ENCODE measurements around the gene AP1S2. TPM values are rescaled to one million over a fixed set of nuclear protein-coding genes. Genes with fewer than 3 reads are reported as not detected.
"Not testable (repeated sequence)": the region's sequence is repeated elsewhere in the genome, so short reads cannot be mapped to it uniquely, and the experiment has no call there.

AP1S2 gene
- total RNA-seq, 1 experiment from 2014 or later, result 160 TPM

DNA sequence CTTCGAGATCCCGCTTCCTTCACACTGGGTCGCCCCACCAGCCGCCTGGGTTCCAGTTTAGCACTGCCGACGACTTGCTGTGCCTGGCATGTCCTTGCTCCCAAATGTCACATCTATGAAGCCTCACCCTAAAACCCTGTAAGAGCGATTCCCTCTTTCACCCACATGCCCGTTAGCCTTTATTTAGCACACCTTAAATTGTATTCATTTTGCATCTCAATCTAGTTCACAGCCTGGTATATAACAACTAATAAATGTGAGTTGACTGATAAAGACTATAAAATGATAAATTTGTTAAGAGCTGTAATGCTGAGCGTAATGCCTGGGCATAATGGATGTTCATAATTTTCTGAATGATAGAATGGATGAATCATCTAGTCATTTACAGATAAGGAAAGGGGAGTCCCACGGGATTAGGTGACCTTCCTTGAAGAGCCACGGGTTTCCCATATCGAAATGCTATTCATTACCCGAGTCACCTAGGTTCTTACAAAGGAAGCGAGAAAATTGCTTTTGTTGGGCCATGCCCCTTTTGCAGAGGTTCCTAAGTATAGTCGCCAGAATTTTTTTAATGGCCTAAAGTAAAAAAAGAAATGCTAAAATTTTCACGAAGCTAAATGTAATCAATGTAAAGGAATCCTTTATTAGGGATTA, 1.1 kb upstream of the AP1S2 start:
- DNase-seq (ENCODE audit: low read depth), result no peak

DNA sequence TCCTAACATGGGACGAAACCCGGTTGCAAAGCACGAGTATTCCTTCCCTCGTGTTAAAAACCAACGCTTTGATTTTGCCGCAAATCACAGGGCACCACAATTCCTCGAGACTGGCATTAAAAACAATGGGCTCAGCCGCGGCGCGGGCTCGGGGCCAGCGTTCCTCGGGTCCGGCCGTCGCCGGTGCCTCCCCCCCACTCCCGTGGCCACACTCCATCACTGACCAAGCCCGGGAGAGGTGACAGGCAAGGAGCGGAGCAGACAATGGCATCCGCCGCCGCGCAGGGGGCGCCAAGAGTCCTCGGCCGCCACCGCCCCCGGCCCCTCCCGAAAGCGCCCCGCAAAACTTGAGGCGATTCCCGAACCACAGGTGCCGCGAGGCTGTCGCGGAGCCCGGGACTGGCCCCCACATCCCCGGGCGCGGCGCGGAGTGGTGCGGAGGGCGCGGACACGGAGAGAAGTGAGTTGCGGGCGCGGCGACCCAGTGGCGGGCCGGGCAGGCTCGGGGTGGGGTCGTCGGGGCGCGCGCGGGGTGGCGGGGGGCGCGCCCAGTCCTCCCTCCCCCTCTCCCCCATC, 445 bp downstream of the AP1S2 start:
- peak; percentile 47 for DNase-seq (ENCODE audit: low read depth)

DNA sequence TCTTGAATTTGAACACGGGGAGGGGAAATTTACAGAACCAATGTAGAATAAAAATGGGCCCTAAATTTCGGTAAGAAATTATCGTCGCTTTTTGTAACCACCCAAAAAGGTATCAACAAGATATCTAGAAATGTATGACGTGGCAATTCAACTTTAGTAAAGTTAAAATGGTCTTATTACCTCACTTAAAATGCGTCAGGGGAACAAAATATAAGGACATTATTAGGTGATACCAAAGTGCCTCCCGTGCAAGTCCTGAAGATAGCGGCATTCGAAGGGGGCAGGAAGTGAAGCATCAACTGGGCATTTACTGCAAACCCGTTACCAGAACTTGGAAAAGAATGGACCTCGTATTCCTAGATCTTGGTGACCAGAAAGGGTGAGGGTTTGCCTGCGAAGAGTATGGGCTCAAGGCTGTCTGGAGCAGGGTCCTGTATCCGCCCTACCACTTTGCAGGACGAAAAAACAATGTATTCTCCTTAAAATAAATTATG, 980 bp downstream of the AP1S2 start:
- DNase-seq (ENCODE audit: low read depth), result peak; percentile 22

DNA sequence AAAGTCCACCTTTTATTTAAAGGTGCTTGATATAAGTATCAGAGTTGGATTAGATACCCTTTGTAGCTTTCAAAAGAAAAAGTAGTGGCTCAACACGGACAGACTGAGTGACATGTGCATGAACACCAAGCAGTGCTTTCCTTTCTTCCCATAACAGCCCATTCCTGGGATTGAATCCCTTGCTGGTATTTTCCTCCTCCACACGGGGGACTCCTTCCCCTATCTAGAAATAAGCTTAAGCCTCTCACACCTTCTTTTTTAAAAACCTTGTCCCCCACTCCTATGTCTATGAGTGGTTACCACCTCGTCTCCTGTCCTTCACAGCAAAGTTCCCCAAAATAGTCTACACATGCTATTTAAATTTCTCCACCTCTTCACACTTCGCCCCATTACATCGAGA, 5.1 kb downstream of the AP1S2 start:
- no peak for DNase-seq (ENCODE audit: low read depth)

DNA sequence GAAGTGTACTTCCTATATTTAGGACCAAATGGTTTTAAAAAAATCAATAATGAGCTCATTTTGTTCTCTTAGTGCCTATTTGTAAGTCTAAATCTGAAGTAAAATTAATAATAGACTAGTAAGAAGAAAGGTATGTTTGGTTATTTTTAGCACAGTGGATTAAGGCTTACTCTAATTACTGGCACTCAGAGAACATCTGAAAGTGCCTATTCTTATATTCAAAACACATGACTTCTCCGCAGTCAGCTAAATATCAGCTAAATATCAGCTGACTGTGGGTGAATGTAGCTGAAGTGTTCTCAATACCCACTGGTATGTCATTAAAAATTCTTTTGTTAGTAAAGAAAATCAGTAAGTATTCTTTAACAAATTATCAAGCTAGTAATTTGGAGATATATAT, 6.0 kb downstream of the AP1S2 start:
- no peak for DNase-seq (ENCODE audit: low read depth)

DNA sequence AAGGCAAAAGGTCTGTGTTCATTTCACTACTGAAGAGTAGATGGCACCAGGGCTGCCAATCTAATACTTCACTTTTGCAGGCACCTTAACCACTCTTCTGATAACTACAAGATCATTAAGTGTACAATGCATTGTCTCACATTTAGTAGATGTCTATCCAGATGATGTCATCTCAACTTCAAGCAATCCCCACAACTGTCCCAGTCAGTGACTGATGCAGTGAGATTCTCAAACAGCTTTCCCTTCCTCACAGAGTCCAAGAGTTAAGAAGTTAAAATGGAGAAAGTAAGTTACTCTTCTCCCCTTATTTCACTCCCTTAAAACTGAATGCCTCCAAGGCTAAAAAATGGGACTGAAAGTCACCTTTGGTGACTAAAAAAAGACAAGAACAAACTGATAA, 10.7 kb downstream of the AP1S2 start:
- DNase-seq (ENCODE audit: low read depth), result no peak

DNA sequence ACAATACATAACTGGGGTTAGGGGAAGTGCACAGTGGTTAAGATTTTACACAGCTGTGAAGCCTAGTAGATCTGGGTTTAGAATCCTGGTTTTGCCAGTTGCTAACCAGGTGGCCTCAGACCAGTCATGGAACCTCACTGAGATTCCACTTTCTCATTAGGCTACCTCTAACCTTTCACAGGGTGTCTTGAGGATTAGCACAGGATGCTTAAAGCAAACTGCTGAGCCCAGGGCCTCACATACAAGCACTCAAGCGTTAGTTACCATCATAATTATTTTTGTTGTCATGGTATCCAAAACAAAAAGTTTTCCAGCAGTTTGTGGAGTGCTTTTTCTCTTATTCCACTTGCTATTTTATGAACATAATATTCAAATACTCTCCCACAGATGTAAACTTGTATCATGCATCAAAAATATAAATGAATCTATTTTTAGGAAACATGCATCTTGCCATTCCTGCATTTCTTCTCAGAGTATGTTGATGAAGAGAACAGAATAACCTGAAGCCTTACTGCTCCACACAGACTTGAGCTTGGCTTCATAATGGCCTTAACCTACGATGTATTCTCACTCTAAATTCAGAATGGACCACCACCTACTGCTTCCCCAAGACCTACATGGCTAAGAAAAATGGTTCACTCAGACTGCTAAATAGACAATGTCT, 12.6 kb downstream of the AP1S2 start:
- DNase-seq (ENCODE audit: low read depth), result no peak

DNA sequence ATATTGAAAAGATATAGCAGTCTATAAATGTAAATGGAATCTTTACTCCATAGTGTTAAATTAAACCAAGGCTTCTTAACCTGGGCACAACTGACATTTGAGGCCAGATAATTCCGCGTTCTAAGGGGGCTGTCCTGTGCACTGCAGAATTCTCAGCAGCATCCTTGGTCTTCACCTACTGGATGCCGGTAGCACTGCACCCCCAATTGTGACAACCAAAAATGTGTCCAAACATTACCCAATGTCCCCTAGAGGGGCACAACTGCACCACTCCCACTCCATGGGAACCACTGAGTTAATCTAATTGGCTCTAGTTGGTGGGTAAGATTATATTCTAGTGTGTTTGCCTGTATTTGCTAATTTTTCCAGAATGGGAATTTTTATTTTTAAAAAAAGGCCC, 16.6 kb downstream of the AP1S2 start:
- no peak for DNase-seq (ENCODE audit: low read depth)

DNA sequence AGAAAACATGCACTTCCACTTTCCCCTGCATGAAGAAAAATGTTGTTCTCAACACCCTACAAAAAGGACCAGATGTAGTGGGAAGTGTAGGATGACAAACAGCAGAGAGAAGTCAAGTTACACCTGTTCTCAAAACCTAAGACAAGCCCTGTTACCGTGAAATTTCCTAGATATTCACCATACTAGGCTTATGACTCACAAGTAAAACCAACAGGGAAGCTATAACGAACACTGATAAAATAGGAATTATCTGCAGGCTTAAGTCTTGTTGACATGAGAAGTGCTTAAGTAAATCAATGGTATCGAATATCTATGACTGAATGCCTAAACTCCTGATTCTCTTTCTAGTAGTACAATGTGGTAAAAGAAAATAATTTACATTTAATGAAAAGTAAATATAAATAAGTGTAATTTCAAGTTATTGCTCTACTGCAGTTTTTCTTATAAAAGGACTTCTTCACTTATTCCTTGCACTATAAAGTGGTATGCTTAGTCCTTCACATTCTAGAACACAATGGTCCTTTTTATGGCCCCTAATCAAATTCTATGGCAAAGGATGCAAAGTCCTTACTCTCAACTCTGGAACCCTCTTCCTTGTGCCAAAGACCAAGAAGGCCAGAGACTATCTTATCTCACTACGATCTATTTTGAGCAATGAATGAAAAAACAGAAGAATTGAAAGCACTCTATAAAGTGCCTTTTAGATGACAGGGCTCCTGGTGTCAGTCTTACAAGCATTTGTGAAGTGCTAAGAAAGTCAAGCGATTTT, 19.6 kb downstream of the AP1S2 start:
- no peak for DNase-seq (ENCODE audit: low read depth)

DNA sequence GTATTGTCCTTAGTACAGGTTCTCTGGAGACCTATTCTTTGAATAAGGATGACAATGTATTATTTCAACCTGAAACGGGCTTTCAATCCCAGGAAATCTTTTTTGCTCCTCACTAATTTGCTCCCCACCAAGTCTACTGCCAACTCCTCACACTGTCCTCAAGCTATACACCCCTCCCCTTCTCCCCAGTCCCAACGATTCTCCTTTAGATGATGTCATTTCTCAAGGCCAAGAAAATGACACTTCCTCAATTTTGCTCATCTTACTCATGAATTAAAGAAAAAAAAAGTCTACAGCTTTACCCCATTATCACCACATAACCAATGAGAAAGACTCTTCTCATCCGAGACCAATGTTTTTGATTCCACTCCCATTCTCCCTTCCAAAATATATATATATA, 20.6 kb downstream of the AP1S2 start:
- DNase-seq (ENCODE audit: low read depth), result no peak

DNA sequence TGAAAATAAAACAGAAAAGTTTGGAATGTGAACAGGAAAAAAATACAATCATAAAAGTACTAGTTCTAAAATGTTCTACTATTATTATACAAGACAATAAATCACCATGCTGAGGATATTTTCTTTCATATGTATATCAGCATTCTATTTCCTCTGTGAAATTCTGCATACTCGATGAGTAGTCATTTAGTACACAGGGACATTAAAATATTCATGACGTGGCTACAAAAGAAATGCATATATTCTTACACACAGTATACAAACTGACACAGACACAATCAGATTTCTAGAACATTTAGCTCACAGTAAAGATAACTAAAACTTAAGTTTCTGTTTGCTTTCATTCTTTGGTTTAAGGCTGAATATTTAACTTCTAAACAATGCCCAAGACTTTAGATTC, 23.3 kb downstream of the AP1S2 start:
- not testable (repeated sequence) for DNase-seq (ENCODE audit: low read depth)

DNA sequence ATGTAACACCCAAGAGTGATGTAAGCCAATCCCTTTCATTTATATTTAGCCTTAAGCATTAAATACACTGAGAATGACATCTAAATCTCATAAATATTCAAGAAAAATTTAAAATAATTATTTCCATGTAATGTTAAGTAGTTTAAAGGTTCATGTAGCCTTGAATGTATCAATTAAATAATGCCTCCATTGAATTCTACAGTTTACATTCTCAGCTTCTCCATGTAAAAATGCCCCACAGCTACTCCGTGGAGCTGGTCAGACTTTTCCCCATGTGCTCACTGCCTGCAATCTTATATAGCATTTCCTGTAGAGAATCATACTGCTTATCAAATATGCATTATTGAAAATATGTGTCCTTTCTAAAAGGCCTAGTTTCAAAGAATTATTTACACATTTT, 25.4 kb downstream of the AP1S2 start:
- no peak for DNase-seq (ENCODE audit: low read depth)

DNA sequence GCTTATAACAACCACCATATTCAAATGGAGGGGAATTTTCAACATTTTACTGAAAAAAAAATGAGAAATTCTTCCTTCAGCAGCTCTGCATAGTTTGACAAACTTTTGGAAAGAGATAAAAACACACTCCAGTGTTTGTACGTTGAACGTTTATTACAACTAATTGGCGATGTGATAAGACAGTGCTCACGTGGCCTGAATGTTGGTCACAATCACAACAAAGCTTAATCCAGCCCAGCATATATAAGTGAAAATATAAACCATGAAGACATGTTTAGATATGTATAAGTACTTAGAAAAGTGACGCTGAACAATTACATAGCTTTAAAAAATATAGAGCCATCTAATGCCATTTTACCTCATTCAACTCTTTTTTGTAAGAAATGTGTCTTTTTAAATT, 28.7 kb downstream of the AP1S2 start:
- no peak for DNase-seq (ENCODE audit: low read depth)

DNA sequence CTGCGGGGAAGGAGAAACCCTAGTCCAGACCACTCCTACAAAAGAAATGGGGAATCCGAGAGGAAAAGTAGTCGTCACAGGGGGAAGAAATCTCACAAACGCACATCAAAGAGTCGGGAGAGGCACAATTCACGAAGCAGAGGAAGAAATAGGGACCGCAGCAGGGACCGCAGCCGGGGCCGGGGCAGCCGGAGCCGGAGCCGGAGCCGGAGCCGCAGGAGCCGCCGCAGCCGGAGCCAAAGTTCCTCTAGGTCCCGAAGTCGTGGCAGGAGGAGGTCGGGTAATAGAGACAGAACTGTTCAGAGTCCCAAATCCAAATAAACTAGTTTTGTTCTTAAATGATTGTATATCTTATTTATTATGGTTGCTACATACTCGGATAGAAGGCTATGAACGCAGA, 31.7 kb downstream of the AP1S2 start:
- no peak for DNase-seq (ENCODE audit: low read depth)

DNA sequence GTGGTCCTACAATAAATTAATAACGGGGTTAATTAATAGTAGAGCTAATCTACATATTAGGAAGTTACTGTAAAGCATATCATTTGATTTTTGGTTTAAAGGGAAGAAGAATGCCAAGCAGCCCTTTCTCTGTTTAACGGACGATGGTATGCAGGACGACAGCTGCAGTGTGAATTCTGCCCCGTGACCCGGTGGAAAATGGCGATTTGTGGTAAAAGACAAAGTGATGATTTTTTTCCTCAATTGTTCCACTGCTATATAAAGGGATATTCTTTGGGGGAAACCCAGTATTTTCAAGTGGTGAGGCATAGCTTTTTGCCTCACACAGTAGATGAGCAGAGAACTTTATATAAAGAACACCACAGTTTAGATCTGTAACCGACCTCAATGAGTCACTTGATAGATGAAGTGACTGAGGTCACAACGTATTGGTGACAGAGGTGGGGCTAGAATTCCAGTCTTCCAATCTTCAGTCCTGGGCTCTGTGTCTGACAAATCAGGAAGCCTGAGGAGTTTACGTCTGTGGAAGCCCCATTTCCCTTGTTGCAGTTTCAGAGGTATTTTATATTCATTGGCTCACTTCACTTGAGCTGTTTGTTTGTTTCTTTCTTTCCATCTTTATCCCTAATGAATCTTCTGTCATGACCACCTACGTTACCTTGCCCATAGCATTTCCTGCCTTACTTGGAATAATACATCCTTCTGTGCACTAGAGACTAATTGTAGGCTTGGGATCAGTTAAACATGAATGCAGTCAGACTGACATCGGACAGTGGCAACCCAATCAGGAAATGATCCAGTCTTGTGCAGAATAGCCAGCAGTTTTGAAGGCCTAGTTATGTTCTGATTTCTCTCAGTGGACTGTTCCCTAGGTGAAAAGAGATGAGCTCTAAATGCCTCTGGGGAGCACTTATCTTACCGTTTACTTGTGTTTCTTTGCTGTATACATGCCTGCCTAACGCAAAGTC, 34.2 kb downstream of the AP1S2 start:
- DNase-seq (ENCODE audit: low read depth), result peak; percentile 63

DNA sequence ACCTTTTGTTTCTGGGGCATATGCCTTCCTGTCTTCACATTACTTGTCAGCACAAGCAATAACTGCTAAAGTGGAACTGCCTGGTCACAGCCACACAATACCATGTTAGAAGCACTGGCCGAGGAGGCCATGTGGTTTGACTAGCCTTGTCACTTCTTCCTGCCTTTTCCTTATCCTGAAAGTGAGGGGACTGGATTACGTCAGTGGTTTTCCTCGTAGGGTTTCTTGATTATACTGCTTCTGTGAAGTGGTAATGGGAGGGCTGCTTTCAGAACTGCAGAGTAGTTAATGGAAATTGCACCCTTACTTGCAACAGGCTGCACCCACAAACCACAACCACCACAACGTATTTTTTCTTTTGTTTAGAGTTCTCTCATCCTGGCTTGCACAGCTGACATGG, 37.7 kb downstream of the AP1S2 start:
- DNase-seq (ENCODE audit: low read depth), result peak; percentile 1

DNA sequence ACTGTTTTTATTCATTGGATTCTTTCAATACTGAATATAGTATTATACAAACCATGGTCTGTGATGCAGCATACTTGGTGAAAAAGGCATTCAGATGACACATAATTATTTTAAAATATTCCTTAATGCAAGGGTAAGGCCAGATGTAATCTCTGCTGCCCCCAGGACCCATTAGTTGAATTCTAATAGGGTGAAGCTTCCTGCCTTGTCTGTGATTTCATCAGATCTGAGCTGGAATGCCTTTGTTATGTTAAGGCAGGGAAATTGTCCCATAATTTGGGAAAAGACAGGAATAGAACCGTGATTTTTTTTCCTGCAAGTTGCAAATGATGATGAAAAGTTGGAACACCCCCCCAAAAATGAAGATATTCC, 38.2 kb downstream of the AP1S2 start:
- DNase-seq (ENCODE audit: low read depth), result no peak

DNA sequence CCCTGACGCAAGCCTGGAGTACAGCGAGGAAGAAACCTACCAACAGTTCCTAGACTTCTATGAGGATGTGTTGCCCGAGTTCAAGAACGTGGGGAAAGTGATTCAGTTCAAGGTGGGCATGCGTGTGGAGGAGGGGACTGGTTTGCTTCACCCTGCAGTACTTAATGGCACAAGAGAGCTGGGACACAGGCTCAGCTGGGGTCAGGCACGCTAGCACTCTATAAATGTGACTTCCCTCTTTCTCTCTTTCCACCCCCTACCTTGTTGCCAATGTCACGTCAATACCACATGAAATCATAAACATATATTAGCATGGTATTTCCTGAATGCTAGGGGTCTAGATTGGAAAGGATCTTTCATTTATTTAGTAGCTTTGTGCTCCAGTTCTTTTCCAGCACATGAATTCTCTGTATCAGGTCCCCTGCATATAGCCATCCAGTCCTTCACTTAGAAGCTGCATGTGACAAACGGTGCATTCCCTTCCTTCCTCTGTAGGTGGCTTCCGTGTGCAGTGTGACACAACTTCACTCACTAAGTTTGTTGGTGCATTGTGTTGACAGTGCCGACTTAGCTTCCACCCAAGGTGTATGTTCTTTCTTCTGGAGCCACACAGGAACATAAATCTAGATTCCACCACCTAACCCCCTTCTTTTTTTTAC, 38.7 kb downstream of the AP1S2 start:
- DNase-seq (ENCODE audit: low read depth), result peak; percentile 5

DNA sequence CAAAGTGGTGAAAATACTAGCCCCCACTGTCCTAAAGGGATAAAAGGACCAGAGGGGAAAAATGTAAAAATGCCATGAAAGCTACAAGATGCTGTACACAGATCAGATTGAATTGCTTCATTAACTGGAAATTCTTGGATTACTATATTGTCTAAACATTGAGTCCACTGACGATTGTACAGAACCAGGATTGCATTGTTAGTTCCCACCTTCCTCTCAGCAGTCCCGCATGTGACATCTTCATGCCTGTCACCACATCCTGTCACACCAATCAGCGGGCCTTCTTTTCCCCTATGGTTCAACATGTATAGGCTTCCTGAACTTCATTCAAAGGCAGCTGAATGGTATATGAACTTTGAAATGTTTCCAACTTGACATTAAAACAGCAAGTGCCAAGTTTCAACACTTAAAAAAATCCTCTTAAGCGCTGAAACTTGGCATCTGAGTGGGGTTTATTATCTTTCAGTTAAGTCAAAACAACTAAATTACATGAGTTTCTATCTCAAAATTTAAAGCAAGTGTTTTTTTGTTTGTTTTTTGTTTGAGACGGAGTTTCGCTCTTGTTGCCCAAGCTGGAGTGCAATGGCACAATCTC, 39.7 kb downstream of the AP1S2 start:
- DNase-seq (ENCODE audit: low read depth), result no peak

DNA sequence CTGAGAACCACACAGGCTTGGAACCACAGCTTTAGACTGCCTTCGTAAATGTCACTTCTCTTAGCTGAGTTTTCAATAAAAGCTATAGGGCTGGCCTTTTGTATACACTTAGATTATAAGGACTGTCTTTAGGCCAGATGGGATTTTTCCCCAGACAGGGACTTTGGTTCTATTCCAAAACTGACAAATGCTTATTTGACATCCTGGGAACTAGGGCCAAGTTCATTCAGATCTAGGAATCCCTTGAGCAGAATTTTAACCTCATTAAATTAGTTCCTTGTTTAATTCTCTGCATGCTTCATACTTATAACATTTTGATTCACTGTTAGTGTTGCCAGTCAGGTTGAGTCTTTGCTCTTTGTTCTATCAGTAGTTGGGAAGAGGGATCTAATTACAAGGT, 41.2 kb downstream of the AP1S2 start:
- DNase-seq (ENCODE audit: low read depth), result no peak

All from RPMI7951 (cell line).